K562 treated with DMSO at 1 percent for 48 hours (cell line): Measurements from ENCODE around the gene ARMCX1. TPM values are rescaled to one million over a fixed set of nuclear protein-coding genes. Genes with fewer than 3 reads are reported as not detected.

Source experiments
- total RNA-seq: library from RNA; unstranded; fragments of 300-600 nt; gene quantifications from 2 replicates; pipeline ENCODE4 v1.2.3, GENCODE V29; 2022; ENCODE audit warnings: low replicate concordance; ENCODE audit errors: extremely low read depth

ARMCX1 gene
- not detected in 2 replicates for total RNA-seq

GRCh38 chrX:101550362-101550750, at the start of gene ARMCX1:
ARMCX1 (plus strand) TSS chrX:101550547; CDS start chrX:101552931, 2,384 bp downstream.

Other genes starting within 250 kb of the ARMCX1 start
- not detected in 2 replicates for gene TIMM8A, start 201.8 kb upstream of the ARMCX1 start, total RNA-seq
- not detected in 2 replicates for gene BTK, start 164.4 kb upstream of the ARMCX1 start, total RNA-seq
- gene RPL36A, start 159.5 kb upstream of the ARMCX1 start, total RNA-seq = 6,008 TPM in 1 of 2 replicates, not detected in the other
- gene GLA, start 142.6 kb upstream of the ARMCX1 start, total RNA-seq = not detected in 2 replicates
- gene HNRNPH2, start 142.3 kb upstream of the ARMCX1 start, total RNA-seq = not detected in 2 replicates
- not detected in 2 replicates for gene ARMCX4, start 65.1 kb upstream of the ARMCX1 start, total RNA-seq
- not detected in 2 replicates for gene ARMCX6, start 67.5 kb downstream of the ARMCX1 start, total RNA-seq
- gene ARMCX3, start 72.6 kb downstream of the ARMCX1 start, total RNA-seq = not detected in 2 replicates
- not detected in 2 replicates for gene ARMCX2, start 109.3 kb downstream of the ARMCX1 start, total RNA-seq